ENCODE data around the gene SHKBP1. TPM values are rescaled to one million over a fixed set of nuclear protein-coding genes. Genes with fewer than 3 reads are reported as not detected.

The SHKBP1 gene
- total and polyA plus RNA-seq, 3 experiments from 2014 or later, result 103 to 159 (median 104) TPM

- no peaks in the 10 kb centered on the region for H3K27me3 Mint-ChIP-seq
- no peak for DNase-seq
- Histone ChIP-seq H3K27me3 (ENCODE audit: insufficient read depth, low read length, poor library complexity, severe bottlenecking) (no peaks in the 10 kb centered on the region), H3K4me3 (ENCODE audit: low read length) (no peak overlapping the region), H3K27ac (ENCODE audit: low read depth, low read length) (no peak overlapping the region), H3K9me3 (ENCODE audit: low read length) (no peaks in the 10 kb centered on the region), H3K4me1 (ENCODE audit: insufficient read depth, low read length) (peaks cover 21% of the 10 kb centered on the region), H3K36me3 (ENCODE audit: insufficient read depth, low read length) (peaks cover 11% of the 10 kb centered on the region)
- no peaks in the 10 kb centered on the region for H3K9me3 Mint-ChIP-seq
- H3K27ac Mint-ChIP-seq, result peak overlapping the region in 2 of 8 donors; percentile 29 to 51
- peaks cover 24 to 44% (median 28%) of the 10 kb centered on the region in 3 donors for H3K4me1 Mint-ChIP-seq
- ChIA-PET POLR2A (interaction anchor here (0.7 to 4.3 kb wide), 2 partner anchors 12 to 1726 kb away, joined by 3 to 26 read pairs; no protein-coding TSS in a partner anchor), CTCF (interaction anchor here (0.8 to 7.3 kb wide), 4 partner anchors 11 to 190 kb away, joined by 3 to 58 read pairs (median 5); partner anchors contain the start of gene LTBP4)
- peak overlapping the region in 1 of 7 donors; percentile 27 for H3K4me3 Mint-ChIP-seq
- peaks cover 6 to 34% (median 12%) of the 10 kb centered on the region in 3 donors for H3K36me3 Mint-ChIP-seq
Measured at GRCh38 chr19:40616178-40616577, 39.5 kb downstream of the SHKBP1 start.

GRCh38 chr19:40616941-40617340 is 40.3 kb downstream of the SHKBP1 start:
- Histone ChIP-seq H3K9me3 (ENCODE audit: low read length) (no peaks in the 10 kb centered on the region), H3K36me3 (ENCODE audit: insufficient read depth, low read length) (peaks cover 12% of the 10 kb centered on the region), H3K4me1 (ENCODE audit: insufficient read depth, low read length) (peaks cover 17% of the 10 kb centered on the region), H3K27ac (ENCODE audit: low read depth, low read length) (no peak overlapping the region), H3K4me3 (ENCODE audit: low read length) (no peak overlapping the region), H3K27me3 (ENCODE audit: insufficient read depth, low read length, poor library complexity, severe bottlenecking) (no peaks in the 10 kb centered on the region)
- Mint-ChIP-seq H3K36me3 (peaks cover 6 to 40% (median 16%) of the 10 kb centered on the region in 3 donors), H3K27ac (no peak overlapping the region), H3K4me1 (peaks cover 24 to 37% (median 25%) of the 10 kb centered on the region in 3 donors), H3K27me3 (no peaks in the 10 kb centered on the region), H3K4me3 (no peak overlapping the region), H3K9me3 (no peaks in the 10 kb centered on the region)
- POLR2A ChIA-PET, result interaction anchor here (0.7 to 4.3 kb wide), 2 partner anchors 13 to 1725 kb away, joined by 3 to 26 read pairs; no protein-coding TSS in a partner anchor
- no peak for DNase-seq
- CTCF ChIA-PET, result interaction anchor here (1.2 to 7.3 kb wide), 2 partner anchors 12 to 18 kb away, joined by 4 to 58 read pairs; no protein-coding TSS in a partner anchor

GRCh38 chr19:40617961-40618360 is 41.3 kb downstream of the SHKBP1 start:
- Mint-ChIP-seq H3K36me3 (peaks cover 6 to 48% (median 16%) of the 10 kb centered on the region in 3 donors), H3K27me3 (no peaks in the 10 kb centered on the region), H3K4me3 (no peak overlapping the region), H3K9me3 (no peaks in the 10 kb centered on the region), H3K4me1 (peaks cover 15 to 27% (median 17%) of the 10 kb centered on the region in 3 donors), H3K27ac (peak overlapping the region in 1 of 8 donors; percentile 15)
- H3K27me3 ChIP-seq (ENCODE audit: insufficient read depth, low read length, poor library complexity, severe bottlenecking), result no peaks in the 10 kb centered on the region
- DNase-seq, result no peak
- no peak overlapping the region for H3K4me3 ChIP-seq (ENCODE audit: low read length)
- peaks cover 12% of the 10 kb centered on the region for H3K36me3 ChIP-seq (ENCODE audit: insufficient read depth, low read length)
- H3K4me1 ChIP-seq (ENCODE audit: insufficient read depth, low read length), result peaks cover 12% of the 10 kb centered on the region
- POLR2A ChIA-PET, result no interaction called here
- no peak overlapping the region for H3K27ac ChIP-seq (ENCODE audit: low read depth, low read length)
- H3K9me3 ChIP-seq (ENCODE audit: low read length), result no peaks in the 10 kb centered on the region
- CTCF ChIA-PET, result interaction anchor here (0.8 to 7.3 kb wide), 2 partner anchors 13 to 17 kb away, joined by 3 to 58 read pairs; no protein-coding TSS in a partner anchor

DNA sequence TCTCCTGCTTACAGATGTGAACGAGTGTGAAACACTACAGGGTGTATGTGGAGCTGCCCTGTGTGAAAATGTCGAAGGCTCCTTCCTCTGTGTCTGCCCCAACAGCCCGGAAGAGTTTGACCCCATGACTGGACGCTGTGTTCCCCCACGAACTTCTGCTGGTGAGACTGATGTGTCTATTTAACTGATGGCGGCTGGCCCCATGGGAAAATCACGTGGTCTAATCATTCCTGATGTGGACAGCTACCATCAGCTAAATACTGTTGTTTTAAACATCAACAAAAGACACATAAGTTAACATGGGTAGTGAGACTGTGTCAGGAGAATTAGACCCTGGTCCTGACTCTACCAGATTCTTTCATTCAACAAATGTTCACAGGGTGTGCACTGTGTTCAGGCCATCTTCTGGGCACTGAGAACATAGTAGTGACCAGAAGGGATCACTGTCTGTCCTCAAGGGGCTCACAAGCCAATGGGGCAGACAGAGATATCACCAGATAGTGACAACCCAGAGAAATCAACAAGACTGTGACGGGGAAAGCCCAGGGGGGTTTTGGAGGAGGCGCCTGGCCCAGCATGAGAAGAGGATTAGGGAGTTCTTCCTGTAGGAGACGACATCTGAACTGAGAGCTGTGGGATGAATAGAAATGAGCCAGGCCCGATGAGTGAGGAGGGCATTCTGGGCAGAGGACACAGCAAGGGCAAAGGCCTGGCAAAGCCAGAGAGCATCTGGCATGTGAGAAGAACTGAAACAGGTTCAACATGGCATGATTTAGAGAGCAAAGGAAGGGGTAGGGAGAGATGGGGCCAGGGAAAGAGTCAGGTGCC is 42.9 kb downstream of the SHKBP1 start:
- H3K9me3 Mint-ChIP-seq, result no peaks in the 10 kb centered on the region
- POLR2A ChIA-PET, result no interaction called here
- H3K4me1 Mint-ChIP-seq, result peaks cover 8 to 13% (median 10%) of the 10 kb centered on the region in 3 donors
- peaks cover 6 to 56% (median 16%) of the 10 kb centered on the region in 3 donors for H3K36me3 Mint-ChIP-seq
- no peak overlapping the region for H3K4me3 ChIP-seq (ENCODE audit: low read length)
- H3K27ac Mint-ChIP-seq, result peak overlapping the region in 3 of 8 donors; percentile 21 to 71 (median 25)
- no peak for DNase-seq
- CTCF ChIA-PET, result interaction anchor here (0.8 to 7.3 kb wide), 5 partner anchors 14 to 314 kb away, joined by 3 to 58 read pairs (median 4); partner anchors contain the start of gene LTBP4
- peak overlapping the region in 1 of 7 donors; percentile 18 for H3K4me3 Mint-ChIP-seq
- peaks cover 12% of the 10 kb centered on the region for H3K36me3 ChIP-seq (ENCODE audit: insufficient read depth, low read length)
- no peaks in the 10 kb centered on the region for H3K27me3 ChIP-seq (ENCODE audit: insufficient read depth, low read length, poor library complexity, severe bottlenecking)
- H3K27ac ChIP-seq (ENCODE audit: low read depth, low read length), result no peak overlapping the region
- no peaks in the 10 kb centered on the region for H3K27me3 Mint-ChIP-seq
- H3K9me3 ChIP-seq (ENCODE audit: low read length), result no peaks in the 10 kb centered on the region
- H3K4me1 ChIP-seq (ENCODE audit: insufficient read depth, low read length), result peaks cover 4% of the 10 kb centered on the region

DNA sequence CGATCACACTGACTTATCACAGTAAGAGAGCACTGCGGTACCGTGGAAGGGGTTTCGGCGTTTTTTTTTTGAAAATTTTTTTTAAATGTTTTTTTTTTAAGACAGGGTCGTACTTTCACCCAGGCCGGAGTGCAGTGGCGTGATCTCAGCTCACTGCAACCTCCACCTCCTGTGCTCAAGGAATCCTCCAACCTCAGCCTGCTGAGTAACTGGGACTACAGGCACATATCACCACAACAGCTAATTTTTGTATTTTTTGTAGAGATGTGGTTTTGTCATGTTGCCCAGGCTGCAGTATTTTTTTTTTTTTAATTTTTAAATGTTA is 43.5 kb downstream of the SHKBP1 start:
- peak overlapping the region in 1 of 8 donors; percentile 25 for H3K27ac Mint-ChIP-seq
- peaks cover 3 to 7% (median 4%) of the 10 kb centered on the region in 3 donors for H3K4me1 Mint-ChIP-seq
- no peak overlapping the region for H3K4me3 Mint-ChIP-seq
- no peak overlapping the region for H3K27ac ChIP-seq (ENCODE audit: low read depth, low read length)
- peak in 1 of 5 donors; percentile 17 for DNase-seq
- H3K9me3 ChIP-seq (ENCODE audit: low read length), result no peaks in the 10 kb centered on the region
- peaks cover 6 to 57% (median 19%) of the 10 kb centered on the region in 3 donors for H3K36me3 Mint-ChIP-seq
- H3K4me1 ChIP-seq (ENCODE audit: insufficient read depth, low read length), result no peaks in the 10 kb centered on the region
- no peaks in the 10 kb centered on the region for H3K27me3 Mint-ChIP-seq
- no peaks in the 10 kb centered on the region for H3K27me3 ChIP-seq (ENCODE audit: insufficient read depth, low read length, poor library complexity, severe bottlenecking)
- H3K36me3 ChIP-seq (ENCODE audit: insufficient read depth, low read length), result peaks cover 12% of the 10 kb centered on the region
- no peak overlapping the region for H3K4me3 ChIP-seq (ENCODE audit: low read length)
- CTCF ChIA-PET, result interaction anchor here (0.8 to 7.3 kb wide), 6 partner anchors 10 to 315 kb away, joined by 3 to 58 read pairs (median 5); partner anchors contain the start of gene LTBP4
- POLR2A ChIA-PET, result no interaction called here
- no peaks in the 10 kb centered on the region for H3K9me3 Mint-ChIP-seq

- ChIA-PET CTCF (interaction anchor here (0.9 to 7.3 kb wide), 6 partner anchors 11 to 316 kb away, joined by 3 to 58 read pairs (median 5); partner anchors contain the start of gene LTBP4), POLR2A (no interaction called here)
- no peaks in the 10 kb centered on the region for H3K4me1 Mint-ChIP-seq
- no peak overlapping the region for H3K27ac ChIP-seq (ENCODE audit: low read depth, low read length)
- no peaks in the 10 kb centered on the region for H3K9me3 Mint-ChIP-seq
- H3K36me3 Mint-ChIP-seq, result peaks cover 6 to 62% (median 23%) of the 10 kb centered on the region in 3 donors
- no peaks in the 10 kb centered on the region for H3K9me3 ChIP-seq (ENCODE audit: low read length)
- no peak overlapping the region for H3K4me3 ChIP-seq (ENCODE audit: low read length)
- no peak overlapping the region for H3K4me3 Mint-ChIP-seq
- no peak for DNase-seq
- H3K36me3 ChIP-seq (ENCODE audit: insufficient read depth, low read length), result peaks cover 9% of the 10 kb centered on the region
- peak overlapping the region in 1 of 8 donors; percentile 88 for H3K27ac Mint-ChIP-seq
- H3K27me3 ChIP-seq (ENCODE audit: insufficient read depth, low read length, poor library complexity, severe bottlenecking), result no peaks in the 10 kb centered on the region
- no peaks in the 10 kb centered on the region for H3K4me1 ChIP-seq (ENCODE audit: insufficient read depth, low read length)
- no peaks in the 10 kb centered on the region for H3K27me3 Mint-ChIP-seq
Measured at GRCh38 chr19:40621283-40621682, 44.6 kb downstream of the SHKBP1 start.

DNA sequence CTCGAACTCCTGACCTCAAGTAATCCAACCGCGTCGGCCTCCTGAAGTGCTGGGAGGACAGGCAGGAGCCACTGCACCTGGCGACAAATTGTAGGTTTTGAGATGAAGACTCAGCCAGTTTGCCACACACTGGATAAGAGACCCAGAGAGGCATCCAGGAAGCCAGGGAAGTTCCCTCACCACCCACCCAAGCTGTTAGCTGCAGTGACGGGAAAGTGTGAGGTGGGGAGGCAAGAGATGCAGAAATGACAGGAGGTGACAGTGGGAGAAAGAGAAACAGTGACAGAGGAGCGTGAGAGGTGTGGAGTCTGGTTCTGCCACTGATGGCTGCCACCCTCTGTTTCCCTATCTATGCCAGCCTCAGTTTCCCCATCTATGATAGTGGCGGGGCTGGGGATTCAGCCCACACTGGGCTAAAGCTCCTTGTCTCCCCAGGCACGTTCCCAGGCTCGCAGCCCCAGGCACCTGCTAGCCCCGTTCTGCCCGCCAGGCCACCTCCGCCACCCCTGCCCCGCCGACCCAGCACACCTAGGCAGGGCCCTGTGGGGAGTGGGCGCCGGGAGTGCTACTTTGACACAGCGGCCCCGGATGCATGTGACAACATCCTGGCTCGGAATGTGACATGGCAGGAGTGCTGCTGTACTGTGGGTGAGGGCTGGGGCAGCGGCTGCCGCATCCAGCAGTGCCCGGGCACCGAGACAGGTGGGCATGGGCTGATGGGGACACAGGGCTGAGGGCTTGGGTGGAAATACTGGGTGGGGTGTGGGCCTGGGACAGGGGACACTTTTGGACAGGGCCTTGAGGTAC is 45.5 kb downstream of the SHKBP1 start:
- H3K36me3 Mint-ChIP-seq, result peaks cover 6 to 64% (median 23%) of the 10 kb centered on the region in 3 donors
- Histone ChIP-seq H3K27ac (ENCODE audit: low read depth, low read length) (no peak overlapping the region), H3K9me3 (ENCODE audit: low read length) (no peaks in the 10 kb centered on the region), H3K4me1 (ENCODE audit: insufficient read depth, low read length) (no peaks in the 10 kb centered on the region), H3K27me3 (ENCODE audit: insufficient read depth, low read length, poor library complexity, severe bottlenecking) (no peaks in the 10 kb centered on the region), H3K36me3 (ENCODE audit: insufficient read depth, low read length) (peaks cover 9% of the 10 kb centered on the region), H3K4me3 (ENCODE audit: low read length) (no peak overlapping the region)
- no peaks in the 10 kb centered on the region for H3K9me3 Mint-ChIP-seq
- no peaks in the 10 kb centered on the region for H3K4me1 Mint-ChIP-seq
- peak overlapping the region in 1 of 7 donors; percentile 74 for H3K4me3 Mint-ChIP-seq
- peak overlapping the region in 1 of 8 donors; percentile 50 for H3K27ac Mint-ChIP-seq
- ChIA-PET CTCF (interaction anchor here (0.9 to 7.3 kb wide), 6 partner anchors 12 to 317 kb away, joined by 3 to 58 read pairs (median 6); no protein-coding TSS in a partner anchor), POLR2A (no interaction called here)
- peak in 1 of 5 donors; percentile 39 for DNase-seq
- no peaks in the 10 kb centered on the region for H3K27me3 Mint-ChIP-seq
